Endothelial cell of umbilical vein (primary cell): Measurements from ENCODE around the gene TEDC2. TPM values are rescaled to one million over a fixed set of nuclear protein-coding genes. Genes with fewer than 3 reads are reported as not detected.

Source experiments
- BruUV-seq: library from RNA; stranded (reverse); fragments of 400-500 nt; replicated peaks from 2 replicates; lab custom pipeline; 2021; lab: Mats Ljungman, UMichigan
- CTCF ChIA-PET: fragments of 300-600, 350-600 bp; sonication (Branson Sonifier 250); formaldehyde crosslinking; loops from one replicate; lab custom pipeline; 2021; ENCODE audit warnings: antibody characterized with exemption, inconsistent platforms; lab: Charles Lee
- POLR2A ChIA-PET: fragments of 300-600, 350-600 bp; sonication (Branson Sonifier 250); formaldehyde crosslinking; loops from one replicate; lab custom pipeline; 2021; ENCODE audit warnings: antibody characterized with exemption, inconsistent platforms; lab: Charles Lee
- DNase-seq: peaks from one replicate; pipeline ENCODE4 v3.0.0-alpha.2; 2011; ENCODE audit warnings: low read depth, low spot score
- FAIRE-seq: peaks from 2 replicates; lab custom pipeline; 2011; peaks lifted over from hg19 to GRCh38; lab: Jason Lieb, UNC
- H2AFZ ChIP-seq: 2 replicates; pipeline ENCODE4 v1.6.0; 2012; ENCODE audit warnings: low read depth, low read length, control low read depth, inconsistent platforms
- H3K27ac ChIP-seq: 2 replicates; pipeline ENCODE4 v1.5.1; 2011; ENCODE audit warnings: low read depth, mild to moderate bottlenecking, control low read depth, low read length, moderate library complexity; ENCODE audit not compliant: insufficient read depth
- H3K27me3 ChIP-seq, 2 experiments: 2 replicates each; pipeline versions ENCODE4 v1.6.0 to v1.6.1; 2011; ENCODE audit warnings: low read length in 2 of 2, mixed read lengths in 1 of 2; ENCODE audit not compliant: control insufficient read depth in 2 of 2, insufficient read depth in 2 of 2
- H3K36me3 ChIP-seq, 2 experiments: 2 replicates in 1 of 2; 3 replicates in 1 of 2; pipeline ENCODE4 v1.5.1; 2011; ENCODE audit warnings: low read length in 2 of 2, mild to moderate bottlenecking in 1 of 2, moderate library complexity in 1 of 2; ENCODE audit not compliant: control insufficient read depth in 2 of 2, insufficient read depth in 2 of 2; ENCODE audit errors: extremely low read depth in 1 of 2
- H3K4me1 ChIP-seq: 3 replicates; pipeline ENCODE4 v1.5.1; 2011; ENCODE audit warnings: mild to moderate bottlenecking, low read length; ENCODE audit not compliant: control insufficient read depth, insufficient read depth; ENCODE audit errors: extremely low read depth
- H3K4me2 ChIP-seq: 2 replicates; pipeline ENCODE4 v1.6.1; 2011; ENCODE audit warnings: low read length, control low read depth, mixed read lengths; ENCODE audit not compliant: insufficient read depth
- H3K4me3 ChIP-seq, 3 experiments: fragments of 200-600 bp in 1 of 3; sonication (generic), shearing (Covaris generic) in 1 of 3; replicated peaks in 1 of 3; 2 replicates each; pipeline ENCODE4 v1.5.1; 2011 to 2016; ENCODE audit warnings: control low read depth in 3 of 3, low read length in 3 of 3, mild to moderate bottlenecking in 2 of 3, inconsistent platforms in 1 of 3, low read depth in 1 of 3, moderate library complexity in 1 of 3; ENCODE audit not compliant: insufficient read depth in 1 of 3
- H3K79me2 ChIP-seq: 2 replicates; pipeline ENCODE4 v1.6.0; 2012; ENCODE audit warnings: low read length, inconsistent platforms; ENCODE audit not compliant: control insufficient read depth, insufficient read depth
- H3K9ac ChIP-seq: replicated peaks from 2 replicates; pipeline ENCODE3; 2011; ENCODE audit warnings: low read length, control low read depth; ENCODE audit not compliant: insufficient read depth; ENCODE audit errors: extremely low read depth
- H3K9me1 ChIP-seq: replicated peaks from 3 replicates; pipeline ENCODE4 v1.6.0; 2011; ENCODE audit warnings: mild to moderate bottlenecking, low read length; ENCODE audit not compliant: control insufficient read depth, insufficient read depth; ENCODE audit errors: extremely low read depth
- H3K9me3 ChIP-seq: replicated peaks from 2 replicates; pipeline ENCODE4 v1.5.1; 2012; ENCODE audit warnings: low read length, inconsistent platforms; ENCODE audit not compliant: control insufficient read depth, insufficient read depth
- H4K20me1 ChIP-seq: replicated peaks from 2 replicates; pipeline ENCODE3; 2011; ENCODE audit warnings: mild to moderate bottlenecking, low read length; ENCODE audit not compliant: control insufficient read depth, insufficient read depth; ENCODE audit errors: extremely low read depth
- CTCF ChIP-seq, 2 donors: IDR thresholded peaks; 1 replicate in 1 of 2; 2 replicates in 1 of 2; pipeline ENCODE4 v1.5.1; 2011; ENCODE audit warnings: low read length in 2 of 2, mild to moderate bottlenecking in 2 of 2, moderate library complexity in 2 of 2, control low read depth in 1 of 2, inconsistent platforms in 1 of 2, low read depth in 1 of 2; ENCODE audit not compliant: insufficient read depth in 1 of 2; ENCODE audit errors: extremely low read depth in 1 of 2
- EZH2 ChIP-seq: IDR thresholded peaks from 2 replicates; pipeline ENCODE4 v1.6.1; 2012; ENCODE audit warnings: borderline replicate concordance, low read depth, mild to moderate bottlenecking, moderate library complexity, low read length, inconsistent platforms; ENCODE audit not compliant: severe bottlenecking
- FOS ChIP-seq: IDR thresholded peaks from 2 replicates; pipeline ENCODE4 v1.6.1; 2011; ENCODE audit warnings: mild to moderate bottlenecking, low read length, moderate library complexity, borderline replicate concordance; ENCODE audit not compliant: insufficient read depth
- GATA2 ChIP-seq: IDR thresholded peaks from 2 replicates; pipeline ENCODE4 v1.7.0; 2011; ENCODE audit warnings: low read depth, mild to moderate bottlenecking, moderate library complexity, mixed read lengths, low read length; ENCODE audit not compliant: insufficient read length, insufficient read depth
- JUN ChIP-seq: IDR thresholded peaks from 2 replicates; pipeline ENCODE4 v1.6.1; 2011; ENCODE audit warnings: borderline replicate concordance, low read depth; ENCODE audit not compliant: insufficient read length, insufficient read depth
- MAX ChIP-seq: IDR thresholded peaks from 2 replicates; pipeline ENCODE4 v1.6.1; 2011; ENCODE audit not compliant: insufficient read depth, insufficient read length
- MYC ChIP-seq: IDR thresholded peaks from one replicate; pipeline ENCODE4 v1.6.1; 2011; ENCODE audit warnings: mild to moderate bottlenecking, low read depth, low read length
- POLR2A ChIP-seq: IDR thresholded peaks from 2 replicates; pipeline ENCODE4 v1.6.1; 2012; ENCODE audit warnings: low read depth, mild to moderate bottlenecking, control low read depth, low read length
- POLR2AphosphoS5 ChIP-seq: IDR thresholded peaks from 2 replicates; pipeline ENCODE4 v1.6.1; 2012; ENCODE audit warnings: low read depth, mild to moderate bottlenecking, control low read depth, low read length, moderate library complexity; ENCODE audit not compliant: insufficient read depth
- dilution Hi-C: fragments of 300-500 bp; cut with MboI; formaldehyde crosslinking; loops from one replicate; pipeline ENCODE4 v1.15.0; 2019; ENCODE audit warnings: low sequenced_read_pairs; ENCODE audit not compliant: extremely low pct_ligation_motif_present
- intact Hi-C: fragments of 100-400 bp; cut with micrococcal nuclease; formaldehyde crosslinking; loops from one replicate; pipeline ENCODE4 v1.10.0; 2022
- polyA plus RNA-seq, 4 experiments: library from polyadenylated mRNA; depleted of rRNA in 3 of 4; stranded (reverse) in 3 of 4; unstranded in 1 of 4; fragments of >200 nt; gene quantifications; 2 replicates each; pipeline versions ENCODE4 v1.2.1 to v1.2.3, GENCODE V29; 2011 to 2012; ENCODE audit warnings: missing spikeins in 1 of 4
- total RNA-seq: library from RNA; stranded (reverse); gene quantifications from 2 replicates; pipeline ENCODE4 v1.2.3, GENCODE V29; 2021

Gene TEDC2
- total and polyA plus RNA-seq, 2 donors (not counting 3 experiments of a cell fraction or from before 2014, with no cell fraction given) = 7.6 to 12.7 TPM

GRCh38 chr16:2482708-2483534 lies 23.0 kb downstream of the TEDC2 start:
- Histone ChIP-seq H3K9me3 (no peaks in the 10 kb centered on the region), H3K9ac (no peak overlapping the region), H3K4me1 (no peaks in the 10 kb centered on the region), H3K27ac (no peak overlapping the region), H3K36me3 (no peaks in the 10 kb centered on the region), H3K79me2 (peaks cover 7% of the 10 kb centered on the region), H3K9me1 (no peaks in the 10 kb centered on the region), H4K20me1 (no peaks in the 10 kb centered on the region), H3K4me2 (no peak overlapping the region), H2AFZ (no peak overlapping the region), H3K4me3 (no peak overlapping the region), H3K27me3 (no peaks in the 10 kb centered on the region)
- dilution Hi-C loops = no loop called here
- BruUV-seq = no TSS peak
- ChIA-PET CTCF (interaction anchor here (1.7 to 2.3 kb wide), 2 partner anchors 13 to 18 kb away, joined by 5 to 9 read pairs; partner anchors contain the start of gene NTN3), POLR2A (no interaction called here)
- no peak for DNase-seq
- FAIRE-seq = no peak
- no peak for TF ChIP-seq POLR2A
- TF ChIP-seq MAX = no peak
- TF ChIP-seq EZH2 = no peak
- no peak for TF ChIP-seq GATA2
- TF ChIP-seq POLR2AphosphoS5 = no peak
- TF ChIP-seq CTCF (IDR thresholded peaks at IDR 0.05; ENCODE audit: extremely low read depth in 1 of 2, insufficient read depth in 1 of 2, low read depth in 1 of 2, low read length in 2 of 2) = no peak
- no peak for TF ChIP-seq JUN
- no peak for TF ChIP-seq FOS
- no peak for TF ChIP-seq MYC
- intact Hi-C loops = no loop called here
